EH (cell line): ENCODE measurements around the gene RNPEP.
A peak's percentile ranks its signal among the peaks of the same experiment; 100 is the strongest.
"Not testable (repeated sequence)": the region's sequence is repeated elsewhere in the genome, so short reads cannot be mapped to it uniquely, and the experiment has no call there.

Experiments used
- DNase-seq: peaks from one replicate; pipeline ENCODE4 v3.0.0-alpha.2; 2015; ENCODE audit warnings: low read depth

The RNPEP gene

GRCh38 chr1:202036595-202037387, 54.3 kb downstream of the RNPEP start:
- no peak for DNase-seq

DNA sequence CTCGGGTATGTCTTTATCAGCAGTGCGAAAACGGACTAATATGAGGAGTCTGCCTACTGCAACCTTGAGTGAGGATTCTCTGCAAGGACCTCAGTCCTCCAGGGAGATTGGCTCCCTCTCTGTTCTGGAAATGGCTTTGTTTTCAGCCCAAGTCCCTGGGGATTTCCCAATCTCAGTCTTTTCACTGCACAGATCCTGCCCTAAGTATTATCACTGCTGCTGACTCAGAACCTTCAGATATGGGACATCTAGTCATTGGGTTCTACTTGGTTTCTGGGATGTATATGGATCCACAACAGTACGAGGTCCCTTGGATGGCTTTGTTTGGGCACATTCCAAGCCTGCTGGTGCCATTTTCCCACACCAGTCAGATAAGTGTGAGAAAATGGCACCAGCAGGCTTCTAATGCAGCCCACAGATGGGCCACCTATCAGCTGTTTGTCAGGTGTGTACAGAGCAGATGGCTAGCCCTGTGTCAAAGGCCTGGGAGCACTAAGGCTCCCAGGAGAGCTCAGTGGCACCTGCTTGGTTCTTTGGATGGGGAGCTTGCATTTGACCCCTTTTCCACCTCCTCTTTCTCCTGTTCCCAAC, 55.4 kb downstream of the RNPEP start:
- DNase-seq = peak; percentile 46

DNA sequence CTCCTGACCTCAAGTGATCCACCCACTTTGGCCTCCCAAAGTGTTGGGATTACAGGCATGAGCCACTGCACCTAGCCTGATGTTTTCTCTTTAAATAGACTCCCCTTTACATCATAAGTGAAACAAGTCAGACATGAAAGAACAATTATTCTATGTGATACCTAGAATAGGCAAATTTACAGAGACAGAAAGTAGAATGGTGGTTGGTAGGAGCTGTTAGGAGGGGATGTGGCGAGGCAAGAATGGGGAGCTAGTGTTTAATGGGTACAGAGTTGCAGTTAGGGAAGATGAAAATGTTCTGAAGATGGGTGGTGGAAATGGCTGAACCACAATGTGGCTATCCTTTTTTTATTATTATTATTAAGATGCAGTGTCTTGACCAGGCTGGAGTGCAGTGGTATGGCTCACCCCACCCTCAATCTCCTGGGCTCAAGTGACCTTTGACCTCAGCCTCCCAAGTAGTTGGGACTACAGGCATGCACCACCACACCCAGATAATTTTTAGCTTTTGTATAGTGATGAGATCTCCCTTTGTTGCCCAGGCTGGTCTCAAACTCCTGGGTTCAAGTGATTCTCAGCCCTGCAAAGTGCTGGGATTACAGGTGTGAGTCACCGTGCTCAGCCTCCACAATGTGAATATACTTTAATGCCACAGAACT, 56.4 kb downstream of the RNPEP start:
- DNase-seq = no peak

GRCh38 chr1:202045705-202046104, 63.3 kb downstream of the RNPEP start:
- DNase-seq = no peak

DNA sequence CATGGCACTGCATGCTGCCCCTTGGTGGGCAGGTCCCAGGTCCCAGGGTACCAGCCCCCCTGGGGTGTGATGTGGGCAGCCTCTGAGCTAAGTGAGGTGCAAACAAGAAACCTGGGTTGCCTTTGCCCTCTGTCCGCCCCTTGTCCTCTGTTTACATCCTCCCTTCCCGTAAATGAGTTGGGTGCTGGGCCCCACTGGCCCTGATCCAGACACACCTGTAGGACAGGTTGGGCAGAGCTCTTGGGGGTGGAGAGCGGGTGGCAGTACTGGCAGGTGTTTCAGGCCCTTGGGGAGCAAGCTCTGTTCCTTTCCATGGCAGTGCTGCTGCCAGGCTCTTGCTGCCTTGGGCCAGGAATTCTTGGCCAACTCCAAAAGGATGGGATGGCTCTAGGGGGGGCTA, 63.8 kb downstream of the RNPEP start:
- no peak for DNase-seq

- DNase-seq = no peak
Measured at GRCh38 chr1:202046748-202047708, 64.6 kb downstream of the RNPEP start.

DNA sequence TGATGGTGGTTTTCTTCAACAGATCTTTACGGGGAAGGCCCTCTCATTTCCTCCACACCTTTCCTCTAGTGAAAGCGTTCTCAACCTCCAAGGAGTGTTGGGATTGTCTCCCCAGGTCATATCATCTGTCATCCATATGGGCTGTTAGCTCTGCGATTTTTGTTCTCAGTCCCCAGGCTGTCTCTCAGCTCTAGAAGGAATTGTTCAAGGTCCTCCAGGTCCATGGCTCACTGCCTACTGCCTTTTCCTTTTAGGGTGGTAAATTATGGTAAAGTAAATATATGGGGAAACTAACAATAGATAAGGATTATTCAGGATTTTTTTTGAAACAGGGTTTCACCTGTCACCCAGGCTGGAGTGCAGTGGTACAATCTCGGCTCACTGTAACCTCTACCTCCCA, 65.5 kb downstream of the RNPEP start:
- no peak for DNase-seq

DNA sequence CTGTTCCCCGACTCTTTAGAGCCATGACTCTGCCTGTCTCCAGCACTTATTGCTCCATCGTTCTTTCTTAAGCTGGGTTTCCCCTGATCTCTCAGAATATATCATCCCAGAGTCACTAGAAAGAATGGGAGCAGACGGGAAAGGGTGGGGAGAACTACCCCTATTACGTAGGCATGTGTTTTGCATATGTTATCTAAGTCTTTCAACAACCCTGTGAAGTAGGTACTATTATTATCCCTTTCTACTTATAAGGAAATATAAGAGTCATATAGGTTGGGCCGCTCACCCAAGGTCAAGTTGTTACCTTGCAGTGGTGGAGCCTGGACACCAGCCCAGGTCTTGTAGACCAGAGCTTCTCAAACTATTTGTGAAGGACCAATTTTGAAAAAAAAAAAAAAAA, 66.7 kb downstream of the RNPEP start:
- DNase-seq = no peak

DNA sequence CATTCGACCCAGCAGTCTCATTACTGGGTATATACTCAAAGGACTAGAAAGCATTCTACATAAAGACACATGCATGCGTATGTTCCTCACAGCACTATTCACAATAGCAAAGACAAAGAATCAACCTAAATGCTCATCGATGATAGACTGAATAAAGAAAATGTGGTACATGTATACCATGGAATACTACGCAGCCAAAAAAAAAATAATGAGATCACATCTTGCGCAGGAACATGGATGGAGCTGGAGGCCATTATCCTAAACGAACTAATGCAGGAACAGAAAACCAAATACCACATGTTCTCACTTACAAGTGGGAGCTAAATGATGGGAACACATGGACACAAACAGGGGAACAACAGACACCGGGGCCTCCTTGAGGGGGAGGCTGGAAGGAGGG, 71.6 kb downstream of the RNPEP start:
- no peak for DNase-seq

GRCh38 chr1:202054673-202055072, 72.2 kb downstream of the RNPEP start:
- DNase-seq = not testable (repeated sequence)
